ENCODE data around the gene CDC34.

GRCh38 chr19:548886-549830, 17.6 kb downstream of the CDC34 start:
- TF ChIP-seq TAF1 (IDR thresholded peaks at IDR 0.05; ENCODE audit: low read depth, low read length), result no peak
- TF ChIP-seq POLR2A (IDR thresholded peaks at IDR 0.05; ENCODE audit: low read depth, low read length), result no peak
- no peak for TF ChIP-seq POLR2AphosphoS5 (IDR thresholded peaks at IDR 0.05; ENCODE audit: low read depth, low read length)
- TF ChIP-seq PAX5 (IDR thresholded peaks at IDR 0.05; ENCODE audit: insufficient read depth, low read length, severe bottlenecking), result no peak
